Colon (tissue), 2 donors: Measurements from ENCODE around the gene PAPOLA.
"Not testable (repeated sequence)": the region's sequence is repeated elsewhere in the genome, so short reads cannot be mapped to it uniquely, and the experiment has no call there.

ENCODE experiments used
- FAIRE-seq: peaks from 2 replicates; lab custom pipeline; 2012; peaks lifted over from hg19 to GRCh38; lab: Jason Lieb, UNC
- donor health status: control.
- donor health status: control.

The PAPOLA gene

DNA sequence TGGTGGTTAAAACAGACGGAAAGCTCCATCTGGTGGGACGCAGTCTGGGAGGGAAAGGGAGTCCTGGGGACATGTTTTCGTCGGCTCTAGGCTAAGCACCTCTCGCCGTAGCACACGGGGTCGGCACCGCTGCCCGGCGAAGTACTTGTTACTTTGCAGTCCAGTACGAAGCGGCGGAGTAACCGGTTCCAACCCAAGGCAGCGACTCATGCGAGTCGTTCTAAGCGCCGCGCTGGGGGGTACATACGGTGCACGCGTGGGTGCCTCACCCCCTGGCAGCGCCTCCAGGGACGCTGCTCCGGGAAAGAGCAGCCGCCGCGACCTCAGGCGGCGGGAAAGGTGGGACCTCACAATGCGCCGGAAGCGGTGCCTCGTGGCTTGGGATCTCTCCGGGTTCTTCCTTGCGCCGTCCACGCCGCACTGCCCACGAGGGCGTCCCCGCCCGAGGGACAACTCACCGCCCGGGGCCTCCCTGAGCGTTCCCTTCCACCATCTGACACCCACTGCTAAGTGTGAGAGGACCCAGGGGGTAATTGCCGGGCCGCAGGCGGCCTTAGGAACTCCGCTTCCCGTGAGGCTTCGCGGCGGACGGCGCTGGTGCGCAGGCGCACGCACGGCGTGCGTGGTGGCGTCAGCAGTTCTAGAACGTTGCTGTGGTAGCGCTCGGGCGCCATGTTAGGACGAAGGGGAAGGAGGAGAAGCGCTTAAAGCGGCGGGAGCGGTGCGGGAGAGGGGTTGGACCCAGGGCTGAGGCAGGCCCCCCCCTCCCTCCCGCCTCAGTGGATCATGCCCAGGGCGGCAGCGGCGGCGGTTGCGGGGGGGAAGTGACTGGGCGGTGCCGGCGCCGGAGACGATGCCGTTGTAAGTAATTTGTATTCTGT, at the start of gene PAPOLA:
PAPOLA (plus strand) TSS at position 643 of the 881 bp plus-strand sequence; CDS start at position 854, 211 bp downstream.
- no peak for FAIRE-seq

DNA sequence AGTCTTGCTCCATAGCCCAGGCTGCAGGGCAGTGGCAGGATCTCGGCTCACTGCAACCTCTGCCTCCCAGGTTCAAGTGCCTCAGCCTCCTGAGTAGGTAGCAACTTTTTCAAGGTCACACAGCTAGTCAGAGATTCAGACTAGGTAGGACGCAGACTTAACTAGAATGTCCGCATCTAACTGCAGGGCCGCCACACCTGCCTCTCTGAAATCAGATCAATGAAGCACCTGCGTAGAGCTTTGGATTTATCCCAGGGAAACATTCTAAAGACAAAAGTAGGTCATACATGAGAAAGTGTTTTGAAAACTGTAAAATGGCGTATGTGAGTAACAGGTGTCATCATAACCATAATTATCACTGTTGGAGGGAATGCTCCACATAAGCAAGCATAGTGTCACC, 49.5 kb upstream of the PAPOLA start:
- no peak for FAIRE-seq

DNA sequence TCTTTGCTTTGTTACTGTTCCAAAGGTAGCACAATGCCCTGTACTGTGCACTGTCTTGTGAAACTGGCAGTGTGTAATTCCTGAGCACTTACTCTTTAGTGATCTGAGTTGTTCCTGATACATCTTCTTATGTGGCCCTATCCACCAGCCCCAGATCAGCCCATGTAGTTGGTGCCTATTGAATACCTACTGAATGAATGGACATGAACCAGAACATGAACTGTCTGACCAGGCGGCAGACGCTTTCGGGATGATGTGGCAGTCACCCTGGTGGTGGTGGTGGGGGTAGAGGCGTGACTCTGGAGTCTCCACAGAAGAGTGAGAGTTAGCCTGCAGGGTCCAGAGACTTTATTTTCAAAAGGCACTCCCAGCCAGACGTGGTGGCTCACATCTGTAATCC, 46.6 kb upstream of the PAPOLA start:
- FAIRE-seq = no peak

DNA sequence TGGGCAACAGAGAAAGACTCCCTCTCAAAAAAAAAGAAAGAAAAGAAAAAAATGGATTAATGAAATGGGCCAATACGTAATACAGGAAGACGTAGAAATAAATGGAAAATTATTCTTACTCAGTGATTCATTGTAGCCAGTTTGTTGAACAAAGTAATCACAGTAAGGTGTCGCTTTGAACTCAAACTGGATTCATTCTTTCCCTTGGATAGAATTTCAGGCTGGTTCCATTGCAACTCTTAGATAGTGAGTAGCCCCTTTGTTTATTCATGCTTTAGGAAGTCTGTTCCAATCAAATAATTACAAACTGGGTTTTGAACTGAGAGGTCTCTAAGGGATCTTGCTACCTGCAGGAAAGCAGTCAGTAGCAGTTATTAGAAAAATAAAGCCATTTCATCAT, 42.3 kb upstream of the PAPOLA start:
- no peak for FAIRE-seq

DNA sequence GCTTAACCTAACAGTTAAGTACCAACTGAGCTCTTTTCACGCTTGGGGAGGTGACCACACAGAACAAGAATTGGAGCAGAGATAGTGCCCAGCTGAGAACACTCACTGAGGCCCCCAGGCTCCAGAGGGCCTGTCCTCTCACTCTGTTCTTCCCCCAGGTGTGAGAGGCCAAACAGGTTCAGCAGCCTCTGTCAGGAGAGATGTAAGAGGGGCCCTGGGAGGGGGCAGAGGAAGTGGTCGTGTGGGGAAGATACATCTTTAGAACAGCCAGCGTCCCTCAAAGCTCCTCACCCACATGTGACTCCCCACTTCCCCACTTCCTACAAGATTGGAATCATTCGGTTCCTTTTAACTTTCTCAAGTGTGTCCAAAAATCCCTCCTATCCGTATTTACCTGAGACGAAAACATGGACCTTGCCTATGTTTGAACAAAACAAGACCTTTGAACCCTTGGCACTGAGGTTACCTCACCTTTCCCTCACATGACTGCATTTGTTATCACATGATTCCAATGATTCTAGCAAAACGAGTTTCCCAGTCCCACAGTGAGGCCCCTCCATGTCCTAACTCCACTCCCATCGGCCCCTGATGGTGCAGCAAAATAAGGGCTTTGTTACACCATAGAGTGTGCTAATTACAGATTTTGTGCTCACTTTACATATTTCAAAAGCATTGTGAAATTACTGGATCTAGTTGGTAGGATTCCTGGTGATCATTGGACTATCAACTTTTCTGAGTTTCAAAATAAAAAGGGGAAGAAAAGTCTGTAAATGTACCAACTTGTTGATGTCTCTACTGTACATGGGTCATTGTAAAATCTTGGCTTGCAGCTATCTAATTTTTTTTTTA, 40.0 kb upstream of the PAPOLA start:
- FAIRE-seq = no peak

DNA sequence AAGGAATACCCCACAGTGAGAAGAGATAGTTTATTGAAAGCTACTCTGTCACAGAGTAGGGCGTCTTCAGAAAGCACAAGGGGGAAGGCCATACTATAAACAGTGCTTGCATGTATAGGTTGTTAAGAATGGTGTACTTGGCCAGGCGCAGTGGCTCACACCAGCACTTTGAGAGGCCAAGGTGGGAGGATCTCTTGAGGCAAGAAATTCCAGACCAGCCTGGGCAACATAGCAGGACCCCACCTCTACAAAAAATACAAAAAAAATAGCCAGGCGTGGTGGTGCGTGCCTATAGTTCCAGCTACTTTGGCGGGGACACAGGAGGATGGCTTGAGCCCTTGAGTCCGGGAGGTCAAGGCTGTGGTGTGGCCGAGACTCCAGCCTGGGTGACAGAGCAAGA, 38.0 kb upstream of the PAPOLA start:
- FAIRE-seq = no peak

DNA sequence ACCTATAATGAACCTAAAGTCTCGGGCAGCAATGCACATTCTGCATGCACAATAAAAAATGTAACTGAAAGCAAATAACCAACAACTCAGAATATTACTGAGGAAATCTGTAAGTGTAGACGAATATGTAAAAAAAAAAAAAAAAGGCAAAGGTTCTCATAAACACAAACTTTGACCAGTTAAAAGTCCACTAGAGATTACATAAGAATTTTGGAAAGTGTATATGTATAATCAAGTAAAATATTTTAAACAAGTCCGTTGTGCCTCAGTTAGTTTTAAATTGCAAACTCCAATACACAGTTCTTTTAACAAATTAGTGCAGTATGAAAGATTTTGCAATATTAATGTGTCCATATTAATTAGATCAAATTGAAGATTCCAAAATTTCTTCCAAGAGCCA, 35.3 kb upstream of the PAPOLA start:
- no peak for FAIRE-seq

DNA sequence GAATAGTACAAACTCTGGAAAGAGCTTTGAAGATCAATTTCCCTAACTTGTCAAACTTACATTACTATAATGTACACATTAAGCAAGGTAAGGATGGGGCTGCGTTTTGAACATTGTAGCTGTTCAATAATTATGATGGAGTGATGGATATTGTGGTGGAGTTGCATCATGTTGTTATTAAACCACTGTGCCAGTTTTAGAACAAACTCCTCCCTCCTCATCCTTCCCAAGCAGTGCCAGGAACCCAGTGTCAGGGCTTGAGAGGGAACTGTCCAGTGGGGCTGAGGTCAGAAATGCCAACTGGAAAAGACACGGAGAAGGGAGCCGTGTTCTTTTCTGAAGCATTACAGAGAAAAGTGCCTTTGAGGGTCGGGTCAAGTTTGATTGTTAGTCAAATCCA, 31.9 kb upstream of the PAPOLA start:
- FAIRE-seq = no peak

DNA sequence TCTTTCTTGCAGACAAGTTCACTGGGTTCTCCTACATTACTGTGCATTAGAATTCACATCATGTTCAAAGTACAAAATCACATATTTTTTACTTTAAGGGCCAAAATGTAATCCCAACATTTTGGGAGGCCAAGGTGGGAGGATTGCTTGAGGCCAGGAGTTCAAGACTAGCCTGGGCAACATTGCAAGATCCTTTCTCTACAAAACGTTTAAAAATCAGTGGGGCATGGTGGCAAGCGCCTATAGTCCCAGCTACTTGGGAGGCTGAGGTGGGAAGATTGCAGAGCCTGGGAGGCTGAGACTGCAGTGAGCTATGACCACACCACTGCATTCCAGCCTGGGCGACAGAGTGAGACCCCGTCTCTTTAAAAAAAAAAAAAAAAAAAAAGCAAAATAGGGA, 31.2 kb upstream of the PAPOLA start:
- not testable (repeated sequence) for FAIRE-seq

DNA sequence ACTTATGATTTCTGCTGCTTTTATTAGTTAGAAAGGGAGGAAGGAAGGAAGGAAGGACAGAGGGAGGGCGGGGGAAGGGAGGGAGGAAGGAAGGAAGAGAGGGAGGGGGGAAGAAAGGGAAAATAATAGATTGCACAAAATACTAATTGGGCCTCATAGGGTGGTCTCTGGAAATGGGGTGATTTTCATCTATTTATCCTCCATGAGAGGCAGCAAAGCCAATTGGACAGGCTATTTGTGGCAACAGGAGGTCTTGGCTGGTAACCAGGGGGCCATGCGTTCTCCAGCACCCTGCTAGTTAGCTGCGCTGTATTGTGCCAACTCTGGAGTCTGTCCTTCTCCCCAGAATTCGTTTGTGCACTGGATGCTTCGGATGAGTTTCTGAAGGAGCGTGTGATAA, 24.1 kb upstream of the PAPOLA start:
- FAIRE-seq = no peak

DNA sequence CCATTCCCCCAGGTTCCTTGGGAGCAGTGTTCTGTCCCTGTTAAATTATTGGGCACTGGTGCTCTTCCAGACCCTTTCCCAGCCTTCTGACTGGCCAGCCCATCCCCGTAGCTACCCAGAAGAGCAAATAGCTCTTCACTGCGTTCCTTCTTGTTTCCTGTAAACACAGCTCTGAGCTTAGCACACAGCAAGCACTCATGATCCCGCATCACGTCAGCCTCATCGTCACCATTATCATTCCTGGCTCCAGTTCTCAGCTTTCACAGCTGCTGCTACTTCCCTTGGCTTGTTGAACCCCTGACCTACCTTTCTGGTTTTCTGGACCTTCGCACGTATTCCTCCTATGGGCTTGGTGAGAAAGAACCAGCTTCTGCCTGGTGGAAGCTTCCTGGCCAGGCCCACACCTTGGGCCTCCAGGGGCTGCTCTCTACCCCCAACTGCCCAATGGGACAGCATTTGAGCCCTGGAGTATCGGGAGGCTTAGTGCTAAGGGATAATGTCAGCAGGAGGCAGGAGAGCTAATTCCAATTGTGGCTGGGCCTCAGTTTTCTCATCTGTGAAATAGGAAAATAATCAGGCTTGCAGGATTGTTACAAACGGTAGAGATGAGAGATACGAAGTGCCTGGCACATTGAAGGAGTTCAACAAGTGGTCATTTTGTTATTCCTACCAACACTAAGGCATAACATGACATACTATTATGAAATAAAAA, 22.6 kb upstream of the PAPOLA start:
- FAIRE-seq = no peak

DNA sequence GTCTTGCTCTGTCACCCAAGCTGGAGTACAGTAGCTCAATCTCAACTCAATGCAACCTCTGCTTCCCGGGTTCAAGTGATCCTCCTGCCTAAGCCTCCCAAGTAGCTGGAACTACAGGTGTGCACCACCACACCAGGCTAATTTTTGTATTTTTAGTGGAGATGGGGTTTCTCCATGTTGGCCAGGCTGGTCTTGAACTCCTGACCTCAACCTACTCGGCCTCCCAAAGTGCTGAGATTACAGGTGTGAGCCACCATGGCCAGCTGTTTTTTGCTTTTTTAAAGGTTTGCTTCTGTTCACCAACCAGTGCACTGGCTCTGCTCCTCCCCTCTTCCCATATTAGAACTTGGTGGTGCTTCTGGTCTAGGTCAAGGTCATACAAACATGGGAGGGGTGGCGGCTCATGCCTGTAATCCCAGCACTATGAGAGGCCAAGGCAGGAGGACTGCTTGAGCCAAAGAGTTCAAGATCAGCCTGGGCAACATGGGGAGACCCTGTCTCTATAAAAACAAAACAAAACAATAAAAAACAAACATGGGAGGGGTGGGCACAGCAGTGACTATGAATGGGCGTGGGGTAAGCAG, 20.4 kb upstream of the PAPOLA start:
- FAIRE-seq = no peak

DNA sequence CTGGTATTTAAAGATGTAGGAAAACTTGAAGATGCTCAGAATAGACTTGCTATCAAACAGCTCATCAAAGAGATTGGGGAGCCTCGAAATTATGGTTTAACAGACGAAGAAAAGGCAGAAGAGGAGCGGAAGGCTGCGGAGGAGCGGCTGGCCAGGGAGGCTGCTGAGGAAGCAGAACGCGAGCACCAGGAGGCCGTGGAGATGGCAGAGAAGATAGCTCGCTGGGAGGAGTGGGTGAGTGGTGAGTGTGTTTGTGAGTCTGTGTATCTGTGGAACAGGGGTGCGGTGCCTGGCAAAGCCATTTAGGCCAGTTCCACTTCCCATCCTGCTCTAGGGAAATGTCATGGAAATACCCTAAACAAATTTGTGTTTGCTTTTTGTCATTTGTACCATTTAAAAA, 19.2 kb upstream of the PAPOLA start:
- FAIRE-seq = no peak

DNA sequence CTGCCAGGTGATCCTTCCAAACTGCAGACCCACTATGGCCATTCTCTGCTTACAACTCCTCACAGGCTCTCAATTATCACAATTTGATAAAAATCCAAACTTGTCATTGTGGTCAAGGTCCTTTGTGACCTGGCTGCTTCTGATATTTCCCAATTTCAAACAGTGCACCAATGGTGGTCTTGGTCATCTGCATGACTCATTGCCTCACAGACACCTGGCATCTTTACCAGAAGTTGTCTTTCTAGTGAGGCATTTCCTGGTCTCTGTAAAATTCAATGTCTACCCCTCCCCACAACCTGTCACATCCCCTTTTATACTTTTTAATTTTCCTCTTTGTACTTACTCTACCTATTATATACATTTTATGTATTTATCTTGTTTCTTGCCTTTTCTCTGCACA, 17.8 kb upstream of the PAPOLA start:
- FAIRE-seq = no peak

DNA sequence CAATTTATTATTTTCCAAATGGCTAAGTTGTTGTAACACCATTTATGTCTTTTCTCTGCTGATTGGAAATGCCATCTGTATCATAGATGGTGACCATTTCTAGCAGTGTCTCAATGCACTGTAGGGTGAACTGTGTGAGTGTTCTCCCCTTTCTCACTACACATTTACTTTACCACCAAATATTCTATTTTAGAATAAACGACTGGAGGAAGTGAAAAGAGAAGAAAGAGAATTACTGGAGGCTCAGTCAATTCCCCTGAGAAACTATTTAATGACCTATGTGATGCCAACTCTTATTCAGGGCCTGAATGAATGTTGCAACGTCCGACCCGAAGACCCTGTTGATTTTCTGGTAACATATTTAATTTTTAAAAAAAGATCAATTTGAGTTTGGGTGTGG, 15.5 kb upstream of the PAPOLA start:
- no peak for FAIRE-seq

DNA sequence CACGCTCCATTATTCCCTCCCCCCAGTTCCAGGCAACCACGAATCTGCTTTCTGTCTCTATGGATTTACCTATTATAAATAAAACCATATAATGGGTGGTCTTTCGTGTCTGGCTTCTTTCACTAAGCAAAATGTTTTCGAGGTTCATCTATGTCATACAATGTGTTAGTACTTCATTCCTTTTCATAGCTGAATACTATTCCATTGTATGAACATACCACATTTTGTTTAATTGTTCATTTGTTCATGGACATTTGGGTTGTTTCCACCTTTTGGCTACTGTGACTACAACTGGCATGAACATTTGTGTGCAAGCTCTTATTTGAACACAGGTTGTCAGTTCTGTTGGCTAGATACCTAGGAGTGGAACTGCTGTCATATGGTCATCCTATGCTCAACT, 12.9 kb upstream of the PAPOLA start:
- no peak for FAIRE-seq

DNA sequence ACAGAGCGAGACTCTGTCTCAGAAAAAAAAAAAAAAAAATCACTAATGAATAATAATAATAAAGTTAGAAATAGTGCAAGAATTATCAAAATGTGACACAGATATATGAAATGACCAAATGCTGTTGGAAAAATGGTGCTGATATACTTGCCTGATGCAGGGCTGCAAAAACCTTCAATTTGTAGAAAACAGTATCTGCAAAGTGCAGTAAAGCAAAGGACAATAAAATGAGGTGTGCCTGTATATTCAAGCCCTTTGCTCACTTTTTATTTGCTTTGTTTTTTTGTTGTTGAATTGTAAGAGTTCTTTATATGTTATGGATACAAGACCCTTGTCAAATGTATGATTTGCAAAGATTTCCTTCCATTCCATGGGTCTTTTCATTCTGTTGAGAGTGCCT, 9.0 kb upstream of the PAPOLA start:
- FAIRE-seq = no peak

DNA sequence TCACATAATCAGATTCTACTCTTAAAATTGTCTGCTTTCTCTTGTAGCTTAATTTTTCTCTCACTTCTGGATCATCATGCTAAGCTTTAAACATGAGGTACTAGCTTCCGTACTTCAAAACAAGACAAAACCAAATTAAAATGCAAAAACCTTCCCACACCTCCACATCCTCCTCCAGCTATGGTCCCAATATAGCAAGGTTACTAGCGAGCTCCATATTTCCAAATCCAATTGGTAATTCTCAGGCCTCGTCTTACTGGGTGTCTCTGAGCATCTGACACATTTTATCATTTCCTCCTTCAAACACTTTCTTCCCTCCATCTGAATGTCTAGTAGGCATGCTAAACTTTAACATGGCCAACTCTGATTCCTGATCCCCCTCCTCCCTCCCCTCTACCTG, 7.9 kb upstream of the PAPOLA start:
- no peak for FAIRE-seq

DNA sequence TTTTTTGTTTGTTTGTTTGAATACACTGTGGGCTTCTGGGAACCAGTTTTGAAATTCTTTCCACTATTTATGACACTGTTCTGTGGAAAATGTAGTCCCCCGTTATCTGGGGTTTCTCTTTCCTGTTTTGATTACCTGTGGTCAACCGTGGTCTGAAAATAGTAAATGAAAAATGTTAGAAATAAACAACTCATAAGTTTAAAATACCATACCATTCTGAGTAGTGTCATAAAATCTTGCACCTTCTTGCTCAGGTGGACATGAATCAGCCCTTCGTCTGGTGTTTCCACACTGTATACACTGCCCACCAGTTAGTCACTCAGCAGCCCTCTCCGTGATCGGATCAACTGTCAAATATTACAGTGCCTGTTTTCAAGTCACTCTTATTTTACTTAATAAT, 5.1 kb upstream of the PAPOLA start:
- no peak for FAIRE-seq

DNA sequence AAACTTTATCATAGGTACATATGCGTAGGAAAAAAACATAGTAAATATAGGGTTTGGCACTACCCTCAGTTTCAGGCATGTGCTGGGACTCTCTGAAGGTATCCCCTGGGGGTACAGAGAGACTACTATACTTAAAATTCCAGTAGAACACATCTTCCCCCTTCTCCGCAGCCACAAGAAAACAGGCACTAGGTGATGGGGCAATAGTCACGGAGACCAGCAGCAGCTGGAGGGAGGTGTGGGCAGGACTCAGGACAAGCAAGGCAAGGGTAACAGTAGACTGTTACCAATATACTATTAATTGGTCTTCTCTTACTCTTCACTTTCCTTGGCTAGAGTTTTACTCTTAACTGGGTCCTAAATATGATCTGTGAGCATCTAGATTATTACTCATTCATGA, 4.6 kb upstream of the PAPOLA start:
- no peak for FAIRE-seq

DNA sequence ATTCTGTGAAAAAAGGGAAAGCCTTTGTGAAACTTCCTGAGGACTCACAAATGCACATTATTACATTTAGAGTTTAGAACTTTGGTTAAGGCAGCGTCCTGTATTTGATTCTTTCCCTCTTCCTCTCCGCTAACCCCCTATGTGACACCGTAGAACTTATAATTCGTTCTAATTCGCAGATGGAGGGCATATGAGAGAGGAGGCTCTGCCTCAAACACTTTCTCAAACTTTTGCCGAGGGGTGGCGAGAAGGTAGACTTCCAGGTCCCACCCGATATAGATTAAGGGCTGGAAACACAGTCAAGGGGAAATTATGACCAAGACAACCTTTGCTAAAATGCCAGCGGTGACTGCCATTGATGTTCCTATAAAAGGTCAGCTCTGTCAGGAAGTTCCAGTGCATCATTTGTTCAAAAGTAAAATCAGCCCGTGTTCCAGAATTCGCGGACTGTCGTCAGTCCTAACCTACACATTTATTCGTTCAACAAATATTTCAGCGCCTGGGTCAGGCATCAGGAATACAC, 904 bp upstream of the PAPOLA start:
- no peak for FAIRE-seq
